Hepatocyte (in vitro differentiated cells): ENCODE results near the gene YIPF2.

ENCODE experiments used
- CTCF ChIP-seq: fragments of 200-600 bp; sonication (generic); IDR thresholded peaks from 2 replicates; pipeline ENCODE4 v1.5.1; 2016; ENCODE audit warnings: antibody characterized with exemption, mild to moderate bottlenecking; ENCODE audit not compliant: poor library complexity
- EZH2 ChIP-seq: fragments of 200-600 bp; sonication (generic); IDR thresholded peaks from 2 replicates; pipeline ENCODE4 v1.6.1; 2016; ENCODE audit warnings: antibody characterized with exemption, mild to moderate bottlenecking, borderline replicate concordance

GRCh38 chr19:10919352-10920287, 8.8 kb downstream of the YIPF2 start:
- TF ChIP-seq EZH2 (no peak), CTCF (no peak)
